WTC11 (cell line): ENCODE measurements around the gene NHS. TPM values are rescaled to one million over a fixed set of nuclear protein-coding genes. Genes with fewer than 3 reads are reported as not detected.

Experiments used
- ATAC-seq: fragments of 200-7000 bp; cut with Tn5 transposase; 2 replicates; pipeline ENCODE4 v1.10.0; 2021; ENCODE audit warnings: mild to moderate bottlenecking, moderate library complexity
- CTCF ChIA-PET: fragments of 300-600 bp; sonication (Branson Sonifier 250); formaldehyde crosslinking; loops from one replicate; lab custom pipeline; 2021; ENCODE audit warnings: antibody characterized with exemption; lab: Charles Lee
- POLR2A ChIA-PET: fragments of 350-600 bp; sonication (Branson Sonifier 250); formaldehyde crosslinking; loops from one replicate; lab custom pipeline; 2021; ENCODE audit warnings: antibody characterized with exemption; lab: Charles Lee
- DNase-seq: peaks from one replicate; pipeline ENCODE4 v3.0.0; 2021; ENCODE audit warnings: low spot score
- H3K27ac Mint-ChIP-seq: 2 replicates; pipeline ENCODE4 v1.8.0; 2021; ENCODE audit warnings: mixed read lengths
- H3K27me3 Mint-ChIP-seq: 2 replicates; pipeline ENCODE4 v1.8.0; 2021; ENCODE audit warnings: low read depth, mild to moderate bottlenecking, moderate library complexity, mixed read lengths
- H3K36me3 Mint-ChIP-seq: 2 replicates; pipeline ENCODE4 v1.8.0; 2021; ENCODE audit warnings: mixed read lengths
- H3K4me1 Mint-ChIP-seq: 2 replicates; pipeline ENCODE4 v1.8.0; 2022; ENCODE audit warnings: mixed read lengths
- H3K4me3 Mint-ChIP-seq: 2 replicates; pipeline ENCODE4 v1.8.0; 2021; ENCODE audit warnings: mild to moderate bottlenecking, moderate library complexity, mixed read lengths
- H3K9me3 Mint-ChIP-seq: 2 replicates; pipeline ENCODE4 v1.8.0; 2021; ENCODE audit warnings: mixed read lengths
- AR ChIP-seq: fragments of 250-450 bp; sonication (Bioruptor Pico); IDR thresholded peaks from 2 replicates; pipeline ENCODE4 v1.9.0; 2021; ENCODE audit warnings: mild to moderate bottlenecking
- ARID4B ChIP-seq: sonication (generic); formaldehyde crosslinking; IDR thresholded peaks from 2 replicates; pipeline ENCODE4 v1.8.0; 2023; ENCODE audit warnings: missing genetic modification reagents, mild to moderate bottlenecking, borderline replicate concordance
- ATF6 ChIP-seq: sonication (generic); formaldehyde crosslinking; IDR thresholded peaks from 2 replicates; pipeline ENCODE4 v1.8.1; 2023; ENCODE audit warnings: mild to moderate bottlenecking, missing genetic modification reagents
- E2F4 ChIP-seq: sonication (generic); formaldehyde crosslinking; IDR thresholded peaks from 2 replicates; pipeline ENCODE4 v1.8.1; 2022; ENCODE audit warnings: low read depth, mild to moderate bottlenecking, moderate library complexity, missing genetic modification reagents, borderline replicate concordance
- FOXJ3 ChIP-seq: sonication (generic); formaldehyde crosslinking; IDR thresholded peaks from 2 replicates; pipeline ENCODE4 v1.9.0; 2021; ENCODE audit warnings: missing genetic modification reagents, mild to moderate bottlenecking, borderline replicate concordance
- FOXK1 ChIP-seq: sonication (generic); formaldehyde crosslinking; IDR thresholded peaks from 2 replicates; pipeline ENCODE4 v1.8.0; 2022; ENCODE audit warnings: mild to moderate bottlenecking, moderate library complexity, missing genetic modification reagents
- GRHL2 ChIP-seq: fragments of 250-450 bp; sonication (Bioruptor Pico); IDR thresholded peaks from 2 replicates; pipeline ENCODE4 v1.8.0; 2022; ENCODE audit warnings: mild to moderate bottlenecking, moderate library complexity; ENCODE audit not compliant: insufficient replicate concordance, severe bottlenecking
- MAX ChIP-seq: sonication (generic); formaldehyde crosslinking; IDR thresholded peaks from 2 replicates; pipeline ENCODE4 v1.8.0; 2022; ENCODE audit warnings: mild to moderate bottlenecking, missing genetic modification reagents
- NFE2L1 ChIP-seq: sonication (generic); formaldehyde crosslinking; IDR thresholded peaks from 2 replicates; pipeline ENCODE4 v1.8.1; 2023; ENCODE audit warnings: missing genetic modification reagents
- NR1H2 ChIP-seq: sonication (generic); formaldehyde crosslinking; IDR thresholded peaks from 2 replicates; pipeline ENCODE4 v1.9.0; 2021; ENCODE audit warnings: mild to moderate bottlenecking, moderate library complexity, missing genetic modification reagents
- NR2C2 ChIP-seq: sonication (generic); formaldehyde crosslinking; IDR thresholded peaks from 2 replicates; pipeline ENCODE4 v1.8.0; 2022; ENCODE audit warnings: mild to moderate bottlenecking, missing genetic modification reagents
- SMAD3 ChIP-seq: sonication (generic); formaldehyde crosslinking; IDR thresholded peaks from 2 replicates; pipeline ENCODE4 v1.8.0; 2022; ENCODE audit warnings: missing genetic modification reagents, mild to moderate bottlenecking, borderline replicate concordance
- USF1 ChIP-seq: sonication (generic); formaldehyde crosslinking; IDR thresholded peaks from 2 replicates; pipeline ENCODE4 v1.8.0; 2022; ENCODE audit warnings: mild to moderate bottlenecking, missing genetic modification reagents
- ZBTB21 ChIP-seq: sonication (generic); formaldehyde crosslinking; IDR thresholded peaks from 2 replicates; pipeline ENCODE4 v1.8.1; 2023; ENCODE audit warnings: mild to moderate bottlenecking, missing genetic modification reagents, borderline replicate concordance
- ZBTB43 ChIP-seq: sonication (generic); formaldehyde crosslinking; IDR thresholded peaks from 2 replicates; pipeline ENCODE4 v1.8.1; 2023; ENCODE audit warnings: mild to moderate bottlenecking, missing genetic modification reagents
- ZNF121 ChIP-seq: sonication (generic); formaldehyde crosslinking; IDR thresholded peaks from 2 replicates; pipeline ENCODE4 v1.8.0; 2023; ENCODE audit warnings: missing genetic modification reagents
- ZNF138 ChIP-seq: sonication (generic); formaldehyde crosslinking; conservative IDR thresholded peaks from 2 replicates; pipeline ENCODE4 v1.8.1; 2022; ENCODE audit warnings: mild to moderate bottlenecking, moderate library complexity, missing genetic modification reagents
- ZNF281 ChIP-seq: sonication (generic); formaldehyde crosslinking; IDR thresholded peaks from 2 replicates; pipeline ENCODE4 v1.8.0; 2023; ENCODE audit warnings: mild to moderate bottlenecking, missing genetic modification reagents
- ZNF317 ChIP-seq: sonication (generic); formaldehyde crosslinking; IDR thresholded peaks from 2 replicates; pipeline ENCODE4 v1.8.1; 2023; ENCODE audit warnings: low read depth, mild to moderate bottlenecking, moderate library complexity, missing genetic modification reagents, borderline replicate concordance
- ZNF512 ChIP-seq: sonication (generic); formaldehyde crosslinking; IDR thresholded peaks from 2 replicates; pipeline ENCODE4 v1.8.1; 2022; ENCODE audit warnings: missing genetic modification reagents, borderline replicate concordance
- total RNA-seq: library from RNA; stranded (reverse); gene quantifications from 3 replicates; pipeline ENCODE4 v1.2.3, GENCODE V29; 2021

The NHS gene
- total RNA-seq, 1 experiment from 2014 or later: 5.8 TPM

- H3K4me1 Mint-ChIP-seq: peaks cover 2% of the 10 kb centered on the region; the same call in 1 of the 2 replicates
- peaks cover 3% of the 10 kb centered on the region; the same call in 1 of the 2 replicates for H3K36me3 Mint-ChIP-seq
- no peak overlapping the region for H3K27ac Mint-ChIP-seq
- no peak for TF ChIP-seq E2F4 (CRISPR knock-in tag)
- no peak for TF ChIP-seq ZBTB21 (CRISPR knock-in tag)
- no peak for TF ChIP-seq ZNF281 (CRISPR knock-in tag)
- TF ChIP-seq NFE2L1: no peak
- no peak for TF ChIP-seq ATF6 (CRISPR knock-in tag)
- TF ChIP-seq ZNF121: no peak
- TF ChIP-seq ZNF138 (CRISPR knock-in tag): no peak
- TF ChIP-seq ZNF512: no peak
- no peak for TF ChIP-seq FOXK1
- TF ChIP-seq ARID4B (CRISPR knock-in tag): no peak
- TF ChIP-seq FOXJ3 (CRISPR knock-in tag): no peak
- no peak for TF ChIP-seq NR2C2
- TF ChIP-seq AR (CRISPR knock-in tag): no peak
- no peak for TF ChIP-seq SMAD3
- TF ChIP-seq GRHL2 (CRISPR knock-in tag): no peak
- TF ChIP-seq USF1 (CRISPR knock-in tag): no peak
- no peak for TF ChIP-seq NR1H2 (CRISPR knock-in tag)
- TF ChIP-seq ZBTB43 (CRISPR knock-in tag): no peak
- no peak for TF ChIP-seq ZNF317 (CRISPR knock-in tag)
- no peak for TF ChIP-seq MAX (CRISPR knock-in tag)
- H3K4me3 Mint-ChIP-seq: no peak overlapping the region
- H3K9me3 Mint-ChIP-seq: peaks cover 3% of the 10 kb centered on the region; the same call in 1 of the 2 replicates
- no peak for ATAC-seq
- CTCF ChIA-PET: no interaction called here
- POLR2A ChIA-PET: no interaction called here
- peaks cover 16% of the 10 kb centered on the region for H3K27me3 Mint-ChIP-seq
- DNase-seq: no peak
These were observed 28.2 kb downstream of the NHS start for GRCh38 chrX:17403189-17403691.
